Urothelium cell line (cell line): ENCODE measurements around the gene NR1H2.

Source experiments
- DNase-seq: peaks from one replicate; pipeline ENCODE4 v3.0.0; 2011; ENCODE audit warnings: low spot score, mixed read lengths
- FAIRE-seq: peaks from 2 replicates; lab custom pipeline; 2011; peaks lifted over from hg19 to GRCh38; lab: Jason Lieb, UNC

NR1H2 gene

GRCh38 chr19:50399368-50399745 is 23.1 kb downstream of the NR1H2 start:
- DNase-seq (no peak), FAIRE-seq (no peak)

DNA sequence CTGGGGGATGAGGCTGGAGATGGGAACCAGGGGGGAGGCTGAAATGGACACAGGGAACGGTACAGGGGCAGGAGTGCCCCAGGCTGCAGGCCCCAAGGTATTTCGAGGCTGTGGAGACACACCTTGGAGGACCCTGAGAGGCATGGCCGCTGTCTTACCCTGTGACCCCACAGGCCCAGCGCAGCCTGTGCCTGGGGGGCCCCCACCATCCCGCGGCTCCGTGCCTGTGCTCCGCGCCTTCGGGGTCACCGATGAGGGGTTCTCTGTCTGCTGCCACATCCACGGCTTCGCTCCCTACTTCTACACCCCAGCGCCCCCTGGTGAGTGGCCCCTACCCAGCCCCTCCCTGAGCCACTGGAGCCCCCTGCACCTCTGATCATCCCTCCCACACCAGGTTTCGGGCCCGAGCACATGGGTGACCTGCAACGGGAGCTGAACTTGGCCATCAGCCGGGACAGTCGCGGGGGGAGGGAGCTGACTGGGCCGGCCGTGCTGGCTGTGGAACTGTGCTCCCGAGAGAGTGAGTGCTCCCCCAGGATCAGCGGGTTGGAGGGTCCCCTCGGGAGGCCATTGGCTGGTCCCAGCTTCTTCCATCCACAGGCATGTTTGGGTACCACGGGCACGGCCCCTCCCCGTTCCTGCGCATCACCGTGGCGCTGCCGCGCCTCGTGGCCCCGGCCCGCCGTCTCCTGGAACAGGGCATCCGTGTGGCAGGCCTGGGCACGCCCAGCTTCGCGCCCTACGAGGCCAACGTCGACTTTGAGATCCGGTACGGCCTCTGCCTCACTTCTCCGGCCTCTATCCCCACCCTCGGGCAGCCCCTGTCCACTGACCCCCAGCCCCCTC is 25.6 kb downstream of the NR1H2 start:
- no peak for DNase-seq
- no peak for FAIRE-seq

- FAIRE-seq (no peak), DNase-seq (no peak)
Observed at GRCh38 chr19:50402544-50403301, 26.5 kb downstream of the NR1H2 start.

DNA sequence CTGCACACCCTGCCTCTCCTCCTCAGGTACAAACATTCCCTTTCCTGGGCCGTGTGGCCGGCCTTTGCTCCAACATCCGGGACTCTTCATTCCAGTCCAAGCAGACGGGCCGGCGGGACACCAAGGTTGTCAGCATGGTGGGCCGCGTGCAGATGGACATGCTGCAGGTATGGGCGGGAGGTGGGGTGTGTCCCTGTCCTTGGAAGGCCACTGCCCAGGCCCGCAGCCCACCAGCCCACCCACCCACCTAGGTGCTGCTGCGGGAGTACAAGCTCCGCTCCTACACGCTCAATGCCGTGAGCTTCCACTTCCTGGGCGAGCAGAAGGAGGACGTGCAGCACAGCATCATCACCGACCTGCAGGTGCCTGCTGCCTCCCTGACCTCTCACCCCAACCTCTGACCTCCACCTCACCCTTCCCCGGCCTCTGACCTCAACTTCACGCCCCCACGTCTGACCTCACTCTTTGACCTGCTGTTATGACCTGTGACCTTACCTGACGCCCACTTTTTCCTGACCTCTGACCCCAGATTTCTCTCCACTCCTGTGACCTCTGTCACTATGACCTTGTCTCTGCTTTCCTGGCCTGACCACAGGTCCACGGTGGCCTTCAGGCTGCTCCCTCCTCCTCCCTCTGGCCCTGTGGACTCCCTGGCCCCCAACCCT is 30.0 kb downstream of the NR1H2 start:
- DNase-seq (no peak), FAIRE-seq (no peak)

GRCh38 chr19:50406829-50407228 is 30.6 kb downstream of the NR1H2 start:
- no peak for FAIRE-seq

DNA sequence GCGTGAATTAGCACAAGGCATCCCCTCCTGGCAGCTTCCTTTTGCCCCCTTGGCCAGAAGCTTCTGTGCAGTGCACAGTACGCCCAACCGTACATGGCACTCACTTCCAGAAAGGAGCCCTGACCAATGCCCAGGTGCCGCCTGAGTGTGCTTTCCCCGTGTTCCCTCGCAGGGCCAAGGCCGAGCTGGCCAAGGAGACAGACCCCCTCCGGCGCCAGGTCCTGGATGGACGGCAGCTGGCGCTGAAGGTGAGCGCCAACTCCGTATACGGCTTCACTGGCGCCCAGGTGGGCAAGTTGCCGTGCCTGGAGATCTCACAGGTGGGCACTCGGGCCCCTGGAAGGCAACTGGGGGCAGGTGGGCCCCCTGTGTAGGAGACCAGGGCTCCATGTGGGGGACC is 33.1 kb downstream of the NR1H2 start:
- DNase-seq = no peak
- FAIRE-seq = no peak

More at GRCh38 chr19:50406829-50407228, 30.6 kb downstream of the NR1H2 start:
- no peak for DNase-seq

- no peak for DNase-seq
- FAIRE-seq = no peak
Observed at GRCh38 chr19:50410109-50410508, 33.9 kb downstream of the NR1H2 start.

DNA sequence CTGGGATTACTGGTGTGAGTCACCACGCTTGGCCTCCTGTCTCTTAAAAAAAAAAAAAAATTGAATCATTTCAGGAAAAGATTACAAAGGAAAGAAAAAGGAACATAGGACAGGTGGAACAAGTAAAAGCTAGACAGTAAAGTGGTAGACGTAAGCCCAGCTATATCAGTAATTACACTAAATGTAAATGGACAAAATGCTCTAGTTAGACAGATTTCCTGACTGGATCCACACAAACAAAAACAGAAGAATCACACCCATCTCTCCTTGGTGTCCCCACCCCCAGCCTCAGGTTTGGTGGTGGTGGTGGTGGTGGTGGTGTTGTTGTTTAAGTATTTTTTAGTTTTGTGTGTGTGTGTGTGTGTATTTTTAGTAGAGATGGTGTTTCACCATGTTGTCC is 36.2 kb downstream of the NR1H2 start:
- FAIRE-seq = no peak

DNA sequence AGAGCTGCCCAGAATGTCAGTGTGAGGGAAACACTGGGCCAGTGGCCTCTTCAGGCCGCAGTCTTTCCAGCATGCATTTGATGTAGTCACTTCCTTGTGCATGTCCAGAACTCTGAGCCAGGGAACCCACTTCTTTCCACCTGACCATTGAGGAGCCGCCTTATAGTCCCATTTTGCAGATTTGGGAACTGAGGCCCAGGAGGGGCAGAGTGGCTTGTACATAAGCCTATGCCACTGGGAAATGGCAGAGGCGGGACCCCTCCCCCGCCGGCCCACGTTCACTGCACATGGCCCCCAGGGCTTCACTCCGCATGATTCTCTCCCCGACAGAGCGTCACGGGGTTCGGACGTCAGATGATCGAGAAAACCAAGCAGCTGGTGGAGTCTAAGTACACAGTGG is 36.8 kb downstream of the NR1H2 start:
- FAIRE-seq (no peak), DNase-seq (no peak)

More for the DNA sequence above, 36.2 kb downstream of the NR1H2 start:
- DNase-seq = no peak

DNA sequence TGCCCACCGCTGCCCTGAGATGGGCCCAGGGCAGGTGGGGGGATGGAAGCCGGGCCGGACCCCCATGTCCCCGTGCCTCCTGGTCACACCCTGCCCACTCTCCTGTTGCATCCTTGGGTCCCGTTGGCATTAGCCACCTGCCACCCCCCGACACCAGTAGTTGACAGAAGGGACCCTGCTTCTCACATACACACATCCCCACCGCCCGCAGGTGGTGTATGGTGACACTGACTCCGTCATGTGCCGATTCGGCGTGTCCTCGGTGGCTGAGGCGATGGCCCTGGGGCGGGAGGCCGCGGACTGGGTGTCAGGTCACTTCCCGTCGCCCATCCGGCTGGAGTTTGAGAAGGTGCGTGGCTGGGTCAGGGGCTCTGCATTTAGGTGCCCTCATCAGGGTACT is 37.3 kb downstream of the NR1H2 start:
- DNase-seq (no peak), FAIRE-seq (no peak)

GRCh38 chr19:50414864-50415660 is 38.8 kb downstream of the NR1H2 start:
- peak; percentile 57 for DNase-seq
- no peak for FAIRE-seq

GRCh38 chr19:50415661-50416033 is 39.4 kb downstream of the NR1H2 start:
- DNase-seq (no peak), FAIRE-seq (no peak)

DNA sequence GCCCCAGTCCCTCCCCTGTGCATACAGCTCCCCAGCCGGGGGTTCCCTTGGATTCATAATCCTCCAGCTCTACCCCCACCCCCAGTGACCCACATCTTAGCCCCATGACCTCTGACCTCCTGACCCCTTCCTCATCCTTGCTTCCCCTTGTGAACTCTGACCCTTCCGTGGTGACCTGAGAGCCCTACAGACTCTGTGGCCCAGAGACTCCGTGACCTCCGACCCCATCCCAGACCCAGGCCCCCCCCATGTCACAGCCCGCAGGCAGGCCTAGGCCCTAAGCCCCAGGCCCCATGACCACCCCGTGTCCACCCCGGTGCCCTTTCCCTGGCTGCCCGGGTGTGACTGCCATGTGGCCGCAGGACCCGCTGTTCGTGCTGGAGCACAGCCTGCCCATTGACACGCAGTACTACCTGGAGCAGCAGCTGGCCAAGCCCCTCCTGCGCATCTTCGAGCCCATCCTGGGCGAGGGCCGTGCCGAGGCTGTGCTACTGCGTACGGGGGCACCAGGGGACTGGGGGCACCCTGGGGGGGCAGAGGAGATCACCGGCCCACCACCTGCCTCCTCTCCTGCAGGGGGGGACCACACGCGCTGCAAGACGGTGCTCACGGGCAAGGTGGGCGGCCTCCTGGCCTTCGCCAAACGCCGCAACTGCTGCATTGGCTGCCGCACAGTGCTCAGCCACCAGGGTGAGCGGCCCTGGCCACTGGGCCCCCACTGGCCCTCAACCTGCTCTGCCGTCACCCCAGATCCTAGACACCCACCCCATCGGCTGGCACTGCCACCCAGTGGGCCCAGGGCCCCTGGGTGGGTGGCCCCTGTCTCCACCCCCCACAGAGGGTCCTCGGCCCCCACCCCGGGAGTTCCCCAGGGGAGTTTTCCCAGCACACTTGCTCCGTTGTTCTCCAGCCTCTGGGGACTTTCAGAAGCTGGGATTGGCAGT is 40.0 kb downstream of the NR1H2 start:
- DNase-seq (no peak), FAIRE-seq (no peak)

DNA sequence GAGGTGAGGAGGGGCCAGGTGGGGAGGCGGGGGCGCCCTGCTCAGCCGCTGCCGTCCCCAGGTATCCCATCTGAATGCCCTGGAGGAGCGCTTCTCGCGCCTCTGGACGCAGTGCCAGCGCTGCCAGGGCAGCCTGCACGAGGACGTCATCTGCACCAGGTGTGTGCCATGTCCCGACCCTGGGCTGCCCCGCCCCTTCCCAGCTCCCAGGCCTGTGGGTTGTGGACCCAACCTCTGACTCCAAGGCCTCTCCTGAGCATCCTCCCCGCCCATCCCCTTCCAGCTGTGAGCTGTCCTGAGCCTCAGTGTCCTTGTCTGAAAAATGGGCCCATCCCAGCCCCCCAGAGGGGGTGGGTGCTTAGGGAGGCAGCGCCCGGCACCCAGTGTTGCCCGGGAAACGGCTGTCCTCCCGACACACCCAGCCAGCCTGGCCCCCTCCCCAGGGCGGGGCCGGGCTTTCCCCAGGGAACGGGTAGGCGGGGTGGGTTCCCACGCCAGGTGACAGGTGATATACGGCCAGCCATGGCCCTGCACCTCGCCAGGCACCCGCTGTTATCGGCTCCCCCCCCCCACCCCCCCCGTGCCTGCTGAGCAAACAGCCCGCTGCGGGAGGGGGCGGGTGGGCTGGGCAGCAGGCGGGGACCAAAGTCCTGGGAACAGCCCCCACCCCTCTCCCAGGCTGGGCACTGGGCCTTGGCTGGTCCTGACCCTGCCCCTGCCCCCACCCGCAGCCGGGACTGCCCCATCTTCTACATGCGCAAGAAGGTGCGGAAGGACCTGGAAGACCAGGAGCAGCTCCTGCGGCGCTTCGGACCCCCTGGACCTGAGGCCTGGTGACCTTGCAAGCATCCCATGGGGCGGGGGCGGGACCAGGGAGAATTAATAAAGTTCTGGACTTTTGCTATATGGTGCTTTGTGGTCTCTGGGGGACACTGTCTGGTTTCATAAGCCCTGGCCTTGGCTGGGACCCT is 41.1 kb downstream of the NR1H2 start:
- FAIRE-seq (no peak), DNase-seq (no peak)

- DNase-seq (no peak), FAIRE-seq (no peak)
Observed at GRCh38 chr19:50418176-50419021, 42.1 kb downstream of the NR1H2 start, which contains the start of gene SPIB. Gene SPIB, plus strand, starts transcription at chr19:50418938. Its CDS starts 25 bp downstream, at chr19:50418963.

DNA sequence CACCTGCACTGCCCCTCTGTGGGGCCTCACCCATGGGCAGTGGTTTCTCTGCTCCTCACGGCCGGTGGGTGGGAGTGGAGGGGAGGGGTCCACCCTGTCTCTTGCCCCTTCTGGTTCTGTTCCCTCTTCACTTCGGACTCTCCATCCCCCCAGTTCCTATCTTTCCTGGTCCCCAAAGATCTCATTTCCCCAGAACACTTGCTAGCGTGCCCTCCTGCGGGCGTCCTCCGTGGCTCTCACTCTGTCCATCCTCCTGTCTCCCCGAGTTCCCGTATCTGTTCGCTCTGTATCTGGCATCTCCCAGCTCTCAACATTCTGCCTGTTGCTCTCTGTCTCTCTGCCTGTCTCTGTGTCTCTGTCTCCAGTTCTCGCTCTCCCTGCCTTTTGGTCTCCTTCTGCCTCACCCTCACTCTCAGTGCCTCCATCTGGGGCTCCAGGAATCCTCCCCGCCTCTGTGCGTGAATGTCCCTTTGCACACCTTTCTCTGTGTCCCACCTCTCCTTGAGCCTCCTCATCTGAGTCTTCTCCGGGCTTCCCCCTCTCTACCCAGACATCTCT is 42.8 kb downstream of the NR1H2 start:
- FAIRE-seq = no peak
- DNase-seq = no peak

DNA sequence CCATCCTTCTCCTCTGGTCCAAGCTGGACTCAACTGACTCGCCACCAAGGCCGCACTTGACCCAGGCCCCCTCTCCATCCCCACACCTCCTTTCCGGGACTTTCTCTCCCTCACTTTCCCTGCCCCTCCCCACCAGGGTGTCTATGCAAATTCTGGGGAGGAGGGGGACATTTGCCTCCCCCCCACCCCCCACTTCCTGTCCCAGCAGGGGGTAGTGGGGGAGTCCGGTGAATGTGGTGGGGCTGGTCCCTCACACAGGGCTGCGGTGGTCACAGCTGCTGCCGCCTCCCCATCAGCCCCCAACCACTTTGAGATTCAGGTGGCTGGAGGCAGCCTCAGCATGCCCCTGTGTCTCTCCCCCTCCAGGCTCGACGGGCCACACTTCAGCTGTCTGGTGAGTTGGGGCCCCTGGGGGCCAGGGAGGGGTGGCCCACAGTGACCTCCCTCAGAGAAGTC is 43.4 kb downstream of the NR1H2 start:
- FAIRE-seq = no peak
- no peak for DNase-seq
